SK-N-DZ (cell line): Measurements from ENCODE around the gene SLC2A3. TPM values are rescaled to one million over a fixed set of nuclear protein-coding genes. Genes with fewer than 3 reads are reported as not detected.
"Not testable (repeated sequence)": the region's sequence is repeated elsewhere in the genome, so short reads cannot be mapped to it uniquely, and the experiment has no call there.

Source experiments
- DNase-seq: peaks from one replicate; pipeline ENCODE4 v3.0.0-alpha.2; 2015; ENCODE audit warnings: low spot score
- polyA plus RNA-seq, 2 experiments: library from polyadenylated mRNA; depleted of rRNA; stranded (reverse); fragments of >200 nt; gene quantifications; 2 replicates each; pipeline ENCODE4 v1.2.3, GENCODE V29; 2014

SLC2A3 gene
- polyA plus RNA-seq (2014; cell fraction: cytosol; rRNA removed) = not detected in 2 replicates
- polyA plus RNA-seq (2014; cell fraction: nucleus; rRNA removed) = not detected in 2 replicates

DNA sequence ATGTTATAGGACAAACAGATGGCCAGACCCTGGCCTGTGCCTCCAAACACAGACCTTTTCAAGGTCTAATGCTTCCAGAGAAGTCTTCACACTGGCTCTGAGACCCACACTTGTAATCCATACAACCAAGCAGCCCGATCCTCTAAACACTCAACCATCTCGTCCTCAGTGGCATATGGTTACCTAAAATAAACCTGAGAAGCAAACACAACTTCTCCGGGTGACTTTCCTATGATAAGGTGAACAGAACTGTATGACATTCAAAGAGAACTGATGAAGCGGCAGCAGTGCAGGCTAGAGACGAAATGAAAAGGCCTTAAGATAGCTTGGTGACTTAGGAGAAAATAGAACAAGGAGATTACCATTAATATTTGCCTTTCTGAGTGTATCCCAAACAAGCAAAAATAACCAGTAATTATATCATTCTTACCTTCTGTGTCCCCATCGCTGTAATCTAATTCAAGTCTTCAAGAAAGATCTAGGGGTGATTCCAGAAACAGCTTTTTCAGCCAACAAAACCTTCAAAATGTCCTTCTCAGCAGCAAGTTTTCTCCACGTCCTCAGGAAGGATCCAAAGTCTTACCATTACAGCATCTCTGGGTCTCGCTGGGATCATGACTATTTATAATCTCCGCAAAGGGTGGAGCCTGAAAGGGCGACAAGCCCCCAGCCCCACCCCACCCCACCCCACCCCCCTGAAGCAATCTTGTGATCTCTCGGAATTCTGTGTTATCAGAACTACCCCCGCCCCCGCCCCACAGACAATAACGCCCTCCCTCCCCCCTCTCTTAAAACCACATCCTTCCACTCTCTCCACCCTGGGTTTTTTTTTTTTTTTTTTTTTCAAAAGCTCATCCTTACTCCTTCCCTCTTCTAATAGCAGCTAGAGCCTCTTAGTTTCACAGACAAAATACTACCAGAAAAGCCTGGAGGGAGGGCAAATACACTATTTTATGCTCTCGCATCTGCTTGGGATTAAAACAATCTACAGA is at the start of gene SLC2A3:
TSS of gene SLC2A3 (minus strand) at position 598 of the 992 bp plus-strand sequence. CDS start at position 445, 153 bp downstream.
- DNase-seq = no peak

DNA sequence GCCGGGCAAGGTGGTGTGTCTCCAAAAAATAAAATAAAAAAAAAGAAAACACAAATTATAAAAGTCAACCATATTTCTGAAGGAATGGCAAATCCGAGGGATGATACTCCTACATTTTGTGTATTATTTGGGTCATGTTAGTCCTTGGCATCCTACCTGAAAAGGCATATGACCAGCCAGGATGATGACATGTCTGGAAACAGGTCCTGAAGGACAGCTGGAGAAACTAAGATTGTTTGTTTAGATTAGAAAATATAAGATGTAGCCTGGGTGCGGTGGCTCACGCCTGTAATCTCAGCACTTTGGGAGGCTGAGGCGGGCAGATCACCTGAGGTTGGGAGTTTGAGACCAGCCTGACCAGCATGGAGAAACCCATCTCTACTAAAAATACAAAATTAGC is 48.9 kb upstream of the SLC2A3 start:
- no peak for DNase-seq

DNA sequence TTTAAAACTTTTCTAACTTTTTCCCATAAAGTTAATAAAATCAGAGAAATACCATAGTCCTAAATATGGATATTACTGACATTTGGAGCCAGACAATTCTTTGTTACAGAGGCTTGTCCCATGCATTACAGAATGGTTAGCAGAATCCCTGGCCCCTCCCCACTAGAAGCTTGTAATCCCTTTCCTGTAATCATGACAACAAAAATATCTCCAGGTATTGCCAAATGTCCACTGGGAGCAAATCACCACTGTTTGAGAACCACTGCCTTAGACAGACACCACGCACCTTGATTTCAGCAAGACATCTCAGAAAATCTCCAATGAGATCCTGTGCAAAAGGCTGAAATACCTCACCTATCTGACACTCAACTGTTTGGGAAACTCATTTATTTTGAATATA is 47.5 kb upstream of the SLC2A3 start:
- not testable (repeated sequence) for DNase-seq

DNA sequence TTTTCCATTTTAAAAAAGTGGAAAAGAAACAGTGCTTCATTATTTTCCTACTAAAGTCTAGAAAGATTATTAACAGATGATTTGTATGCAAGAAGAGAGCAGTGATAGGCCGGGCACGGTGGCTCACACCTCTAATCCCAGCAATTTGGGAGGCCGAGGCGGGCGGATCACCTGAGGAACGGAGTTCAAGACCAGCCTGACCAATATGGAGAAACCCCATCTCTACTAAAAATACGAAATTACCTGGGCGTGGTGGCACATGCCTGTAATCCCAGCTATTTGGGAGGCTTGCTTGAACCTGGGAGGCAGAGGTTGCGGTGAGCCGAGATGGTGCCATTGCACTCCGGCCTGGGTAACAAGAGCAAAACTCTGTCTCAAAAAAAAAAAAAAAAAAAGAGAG is 47.0 kb upstream of the SLC2A3 start:
- DNase-seq = not testable (repeated sequence)

DNA sequence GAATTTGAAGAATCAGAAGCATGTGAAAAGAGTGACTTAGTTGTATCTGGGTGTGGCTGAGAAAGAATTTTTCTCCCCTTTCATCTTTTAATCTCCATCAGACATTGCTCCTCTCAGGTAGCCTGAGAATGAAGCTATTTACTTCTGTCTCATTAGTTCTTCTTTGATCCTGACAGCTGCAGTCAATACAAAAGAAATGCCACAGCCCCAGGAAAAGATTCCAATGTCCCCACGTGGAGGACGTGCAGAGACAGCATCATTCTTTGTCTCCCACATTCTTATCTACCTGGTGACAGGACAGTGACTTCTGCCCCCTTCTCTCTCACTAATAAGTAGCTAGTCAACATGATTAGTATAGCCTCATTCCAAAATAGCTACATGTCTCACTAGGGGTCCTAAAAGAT is 46.3 kb upstream of the SLC2A3 start:
- not testable (repeated sequence) for DNase-seq

DNA sequence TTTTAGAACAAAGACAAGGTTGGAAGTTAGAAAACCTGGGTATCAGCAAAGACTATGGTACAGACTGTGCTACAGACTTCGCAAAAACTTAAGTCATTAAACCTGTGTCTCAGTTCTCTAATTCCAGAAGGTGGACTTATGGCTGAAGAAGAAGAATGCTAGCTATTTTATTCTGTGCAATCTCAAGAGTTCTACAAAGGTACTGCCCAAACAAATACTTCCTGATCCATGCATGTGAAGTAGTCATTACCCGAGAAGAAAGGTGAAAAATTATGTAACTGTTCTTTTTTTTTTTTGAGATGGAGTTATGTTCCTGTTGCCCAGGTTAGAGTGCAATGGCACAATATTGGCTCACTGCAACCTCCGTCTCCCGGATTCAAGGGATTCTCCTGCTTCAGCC is 45.5 kb upstream of the SLC2A3 start:
- DNase-seq = no peak

DNA sequence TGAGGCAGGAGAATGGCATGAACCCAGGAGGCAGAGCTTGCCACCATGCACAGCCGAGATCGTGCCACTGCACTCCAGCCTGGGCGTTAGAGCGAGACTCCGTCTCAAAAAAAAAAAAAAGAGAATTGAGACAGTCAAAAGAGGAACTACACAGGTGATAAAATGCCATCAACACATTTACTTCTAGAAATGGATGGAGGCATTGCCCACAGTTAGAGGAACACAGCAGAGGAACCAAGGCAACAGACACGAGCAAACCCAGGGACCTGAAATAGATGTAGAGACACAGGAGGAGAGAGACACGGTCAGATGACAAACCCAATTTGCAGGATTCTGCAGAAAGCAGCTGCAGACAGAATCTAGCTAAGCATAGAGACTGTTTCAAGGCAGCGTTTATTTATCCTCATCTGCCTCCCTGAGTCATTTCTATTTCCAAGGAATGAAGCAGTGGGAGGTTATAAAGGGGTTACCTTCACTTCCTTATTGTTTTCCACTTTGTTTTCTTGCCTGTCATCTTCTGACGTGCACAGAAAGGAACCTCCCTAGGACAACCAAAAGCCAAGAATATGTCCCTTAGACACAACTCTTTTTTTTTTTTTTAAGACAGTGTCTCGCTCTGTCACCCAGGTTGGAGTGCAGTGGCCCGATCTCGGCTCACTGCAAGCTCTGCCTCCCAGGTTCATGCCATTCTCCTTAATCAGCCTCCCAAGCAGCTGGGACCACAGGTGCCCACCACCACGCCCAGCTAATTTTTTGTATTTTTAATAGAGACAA is 41.6 kb upstream of the SLC2A3 start:
- DNase-seq = not testable (repeated sequence)

DNA sequence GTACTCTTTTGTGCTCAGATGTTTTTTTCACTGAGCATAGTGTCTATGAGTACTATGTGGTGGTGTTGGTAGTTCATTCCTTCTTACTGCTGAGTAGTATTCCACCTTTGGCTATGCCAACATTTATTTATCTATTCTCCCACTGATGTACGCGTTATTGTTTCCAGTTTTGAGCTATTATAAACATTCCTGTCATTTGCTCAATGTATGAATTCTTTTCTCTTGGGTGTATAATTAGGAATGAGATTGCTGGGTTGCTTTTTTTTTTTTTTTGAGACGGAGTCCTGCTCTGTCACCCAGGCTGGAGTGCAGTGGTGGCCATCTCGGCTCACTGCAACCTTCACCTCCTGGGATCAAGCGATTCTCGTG is 37.5 kb upstream of the SLC2A3 start:
- no peak for DNase-seq

DNA sequence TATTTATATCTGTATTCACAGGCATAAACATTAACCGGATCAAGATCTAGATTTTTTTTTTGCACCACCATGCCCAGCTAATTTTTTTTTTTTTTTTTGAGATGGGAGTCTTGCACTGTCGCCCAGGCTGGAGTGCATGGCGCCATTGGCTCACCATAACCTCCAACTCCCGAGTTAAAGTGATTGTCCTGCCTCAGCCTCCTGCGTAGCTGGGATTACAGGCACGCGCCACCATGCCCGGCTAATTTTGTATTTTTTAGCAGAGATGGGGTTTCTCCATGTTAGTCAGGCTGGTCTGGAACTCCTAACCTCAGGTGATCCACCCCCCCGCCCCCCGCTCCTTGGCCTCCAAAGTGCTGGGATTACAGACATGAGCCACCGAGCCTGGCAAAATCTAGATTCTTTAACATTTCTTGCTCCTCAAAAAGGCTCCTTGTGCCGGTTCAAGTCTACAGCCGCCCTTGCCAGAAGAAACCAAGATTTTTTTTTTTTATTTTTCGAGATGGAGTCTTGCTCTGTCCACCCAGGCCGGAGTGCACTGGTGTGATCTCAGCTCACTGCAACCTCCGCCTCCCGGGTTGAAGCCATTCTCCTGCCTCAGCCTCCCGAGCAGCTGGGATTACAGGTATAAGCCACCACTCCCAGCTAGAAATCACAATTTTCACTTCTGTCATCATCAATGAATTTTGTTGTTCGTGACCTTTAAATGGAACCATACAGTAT is 36.9 kb upstream of the SLC2A3 start:
- DNase-seq = no peak

DNA sequence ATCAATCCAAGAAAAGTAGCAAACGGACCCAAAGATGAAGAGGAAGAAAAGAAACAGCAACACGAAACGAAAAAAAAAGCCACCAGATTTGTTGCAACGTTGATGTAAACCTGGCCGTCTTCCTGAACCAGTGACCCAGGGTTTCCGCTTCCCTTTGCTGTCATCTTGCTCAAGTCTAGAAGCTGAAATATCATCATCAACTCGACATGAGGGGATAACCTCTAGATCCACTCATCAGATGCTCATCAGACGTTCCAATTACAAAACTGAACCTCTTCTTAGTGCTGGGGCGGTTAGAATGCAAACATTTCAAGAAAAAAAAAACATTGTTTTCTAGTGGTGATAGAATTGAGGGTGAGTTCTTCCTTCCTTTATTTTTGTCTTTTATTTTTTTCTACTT is 36.3 kb upstream of the SLC2A3 start:
- DNase-seq = not testable (repeated sequence)

DNA sequence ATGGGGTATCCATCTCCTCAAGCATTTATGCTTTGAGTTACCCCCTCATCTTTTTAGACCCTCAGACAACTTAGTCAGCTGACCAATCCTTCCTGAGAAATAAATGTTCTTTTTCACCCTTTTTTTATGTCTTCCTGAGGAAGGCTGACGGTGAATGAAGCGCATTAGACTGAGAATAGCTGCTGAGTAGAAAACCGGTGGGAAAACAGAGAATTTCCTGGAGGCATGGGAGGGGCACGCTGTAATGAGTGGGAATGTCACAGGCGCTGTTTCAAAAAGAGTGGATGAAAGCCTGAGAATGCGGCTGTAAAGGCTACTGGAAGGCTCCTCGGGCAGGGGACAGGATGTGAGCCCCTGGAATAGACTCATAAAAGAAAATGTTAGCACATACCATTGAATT is 35.8 kb upstream of the SLC2A3 start:
- not testable (repeated sequence) for DNase-seq

DNA sequence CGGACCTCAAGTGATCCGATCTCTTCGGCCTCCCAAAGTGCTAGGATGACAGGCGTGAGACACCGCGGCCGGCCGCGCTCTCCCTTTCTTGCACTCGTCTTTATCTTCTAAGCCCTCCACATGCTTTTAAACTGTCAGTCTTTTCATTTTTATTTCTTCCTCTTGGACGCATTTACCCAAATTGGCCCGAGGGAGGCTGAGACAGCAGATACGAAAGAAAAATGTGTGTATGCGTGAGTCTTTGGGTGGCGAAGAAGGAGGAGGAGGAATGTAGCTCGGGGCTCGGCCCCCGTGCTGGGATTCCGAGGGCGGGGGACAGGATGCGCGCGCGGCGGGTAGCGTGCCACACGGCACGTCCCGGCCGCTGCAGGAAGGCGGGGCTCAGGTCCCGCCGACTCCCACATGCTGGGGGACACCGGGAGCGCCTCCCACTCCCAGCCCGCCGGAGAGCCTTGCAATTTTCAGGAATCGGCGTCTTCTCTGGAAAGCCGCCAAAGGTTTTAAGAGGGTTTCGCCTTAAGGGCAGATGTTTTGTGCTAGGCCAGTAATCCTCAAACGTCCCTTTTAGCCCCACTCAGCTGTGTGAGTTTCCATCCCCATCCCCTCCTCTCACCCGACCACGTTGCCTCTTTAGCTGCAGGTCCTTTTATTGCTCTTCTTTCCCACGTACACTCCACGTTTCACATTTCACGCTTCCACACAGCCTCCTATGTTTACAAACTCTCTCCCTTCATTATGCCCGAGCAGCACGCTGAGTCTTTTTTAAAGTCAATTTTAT is 34.7 kb upstream of the SLC2A3 start:
- DNase-seq = peak; percentile 48

DNA sequence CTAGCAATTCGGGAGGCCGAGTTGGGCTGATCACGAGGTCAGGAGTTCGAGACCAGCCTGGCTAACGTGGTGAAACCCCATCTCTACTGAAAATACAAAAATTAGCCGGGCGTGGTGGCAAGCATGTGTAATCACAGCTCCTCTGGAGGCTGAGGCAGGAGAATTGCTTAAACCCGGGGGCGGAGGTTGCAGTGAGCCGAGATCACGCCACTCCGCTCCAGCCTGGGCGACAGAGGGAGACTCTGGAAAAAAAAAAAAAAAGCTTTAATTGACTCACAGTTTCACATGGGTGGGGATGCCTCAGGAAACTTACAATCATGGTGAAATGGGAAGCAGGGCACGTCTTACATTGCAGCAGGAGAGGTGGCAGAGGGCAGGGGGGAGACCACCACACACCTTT is 30.6 kb upstream of the SLC2A3 start:
- no peak for DNase-seq

DNA sequence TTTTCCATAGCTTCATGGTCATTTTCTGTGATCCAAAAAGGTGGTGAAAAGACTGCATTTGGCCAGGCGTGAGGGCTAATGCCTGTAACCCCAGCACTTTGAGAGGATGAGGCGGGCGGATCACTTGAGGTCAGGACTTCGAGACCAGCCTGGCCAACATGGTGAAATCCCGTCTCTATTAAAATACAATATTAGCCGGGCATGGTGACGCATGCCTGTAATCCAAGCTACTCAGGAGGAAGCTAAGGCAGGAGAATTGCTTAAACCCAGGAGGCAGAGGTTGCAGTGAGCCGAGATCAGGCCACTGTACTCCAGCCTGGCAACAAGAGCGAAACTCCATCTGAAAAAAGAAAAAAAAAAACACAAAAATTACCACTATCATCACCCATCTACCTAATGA is 28.7 kb upstream of the SLC2A3 start:
- DNase-seq = not testable (repeated sequence)

DNA sequence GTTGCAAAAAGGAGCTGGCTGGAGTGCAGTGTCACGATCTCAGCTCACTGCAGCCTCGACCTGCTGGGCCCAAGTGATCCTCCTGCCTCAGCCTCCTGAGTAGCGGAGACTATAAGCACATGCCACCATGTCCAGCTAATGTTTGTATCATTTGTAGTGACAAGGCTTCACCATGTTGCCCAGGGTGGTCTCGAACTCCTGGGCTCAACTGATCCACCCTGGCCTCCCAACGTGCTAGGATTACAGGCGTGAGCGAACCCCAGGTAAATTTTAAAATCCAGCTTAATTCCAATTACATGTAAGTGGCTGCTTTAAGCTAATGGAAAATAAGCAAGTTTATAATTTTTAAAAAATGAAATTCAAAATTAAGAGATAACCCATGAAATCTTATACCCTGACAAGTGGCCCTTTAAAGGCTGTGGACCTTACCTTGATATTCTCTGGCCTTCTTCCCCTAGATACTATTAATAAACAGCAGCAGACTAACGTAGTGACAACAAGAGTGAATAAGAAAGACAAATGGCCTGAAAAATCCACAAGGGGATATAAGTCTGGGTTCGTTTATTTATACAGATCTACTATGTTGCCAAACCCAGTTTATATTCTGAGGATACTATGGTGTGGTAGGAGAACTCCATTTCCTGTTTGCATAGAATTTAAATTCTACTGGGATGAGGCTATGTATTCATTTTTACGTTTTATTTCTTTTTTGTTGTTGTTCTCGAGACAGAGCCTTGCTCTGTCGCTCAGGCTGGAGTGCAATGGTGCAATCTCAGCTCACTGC is 25.6 kb upstream of the SLC2A3 start:
- DNase-seq = no peak

DNA sequence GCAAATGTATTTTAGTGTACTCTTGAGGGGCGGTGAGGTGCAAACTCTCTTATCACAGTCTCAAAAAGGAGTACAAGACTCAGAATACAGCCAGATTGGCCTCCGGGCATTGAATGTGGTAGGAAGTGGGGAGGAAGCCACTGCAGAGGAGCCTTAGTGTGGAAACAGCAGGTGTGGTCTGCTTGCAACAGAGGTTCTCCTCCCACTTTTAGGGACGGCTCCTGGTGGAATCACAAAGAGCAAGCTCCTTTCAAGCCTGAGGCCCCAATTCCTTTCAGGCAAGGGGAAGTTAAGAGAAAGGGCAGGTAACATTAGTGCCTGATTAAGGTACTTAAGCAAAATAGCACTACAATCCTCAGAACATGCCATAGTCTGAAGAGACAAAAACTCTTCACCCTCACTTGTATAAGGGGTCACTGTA is 23.7 kb upstream of the SLC2A3 start:
- DNase-seq = no peak

DNA sequence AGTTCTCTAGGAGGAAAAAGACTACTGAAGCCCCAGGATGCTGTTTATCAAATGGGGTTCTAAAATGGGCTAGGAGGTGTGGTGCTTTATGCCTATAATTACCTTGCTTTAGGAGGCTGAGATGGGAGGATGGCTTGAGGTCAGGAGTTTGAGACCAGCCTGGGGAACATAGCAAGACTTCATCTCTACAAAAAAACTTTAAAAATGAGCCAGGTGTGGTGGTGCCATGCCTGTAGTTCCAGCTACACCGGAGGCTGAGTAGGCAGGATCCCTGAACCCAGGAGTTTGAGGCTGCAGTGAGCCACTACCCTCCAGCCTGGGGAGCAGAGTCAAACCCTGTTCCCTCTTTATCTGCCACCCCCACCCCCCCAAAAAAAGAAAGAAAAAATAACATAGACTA is 23.3 kb upstream of the SLC2A3 start:
- no peak for DNase-seq

DNA sequence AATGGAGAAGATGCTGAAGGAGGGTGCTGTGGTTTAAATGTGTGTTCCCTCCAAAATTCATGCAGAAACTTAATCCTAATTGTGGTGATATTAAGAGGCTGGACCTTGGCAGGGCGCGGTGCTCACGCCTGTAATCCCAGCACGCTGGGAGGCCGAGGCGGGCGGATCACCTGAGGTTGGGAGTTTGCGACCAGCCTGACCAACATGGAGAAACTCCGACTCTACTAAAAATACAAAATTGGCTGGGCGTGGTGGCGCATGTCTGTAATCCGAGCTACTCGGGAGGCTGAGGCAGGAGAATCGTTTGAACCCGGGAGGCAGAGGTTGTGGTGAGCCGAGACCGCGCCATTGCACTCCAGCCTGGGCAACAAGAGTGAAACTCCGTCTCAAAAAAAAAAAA is 18.9 kb upstream of the SLC2A3 start:
- DNase-seq = not testable (repeated sequence)

DNA sequence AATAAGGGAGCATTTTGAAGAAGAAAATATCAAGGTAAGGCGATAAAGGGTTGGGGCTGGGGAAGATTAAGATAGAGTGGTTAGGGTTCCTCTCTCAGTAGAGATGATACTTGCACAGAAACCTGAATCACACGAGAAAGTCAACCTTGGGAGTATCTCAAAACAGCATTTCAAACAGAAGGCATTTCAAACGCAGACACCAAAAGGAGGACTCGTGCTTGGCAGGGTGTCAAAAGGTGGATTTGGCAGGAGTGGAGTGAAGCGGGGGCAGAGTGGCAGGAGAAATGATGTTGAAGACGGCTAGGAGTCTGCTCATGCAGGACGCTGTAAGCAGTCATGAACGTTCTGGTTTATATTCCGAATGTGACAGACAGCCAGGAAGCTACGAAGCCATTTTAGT is 18.4 kb upstream of the SLC2A3 start:
- DNase-seq = not testable (repeated sequence)

DNA sequence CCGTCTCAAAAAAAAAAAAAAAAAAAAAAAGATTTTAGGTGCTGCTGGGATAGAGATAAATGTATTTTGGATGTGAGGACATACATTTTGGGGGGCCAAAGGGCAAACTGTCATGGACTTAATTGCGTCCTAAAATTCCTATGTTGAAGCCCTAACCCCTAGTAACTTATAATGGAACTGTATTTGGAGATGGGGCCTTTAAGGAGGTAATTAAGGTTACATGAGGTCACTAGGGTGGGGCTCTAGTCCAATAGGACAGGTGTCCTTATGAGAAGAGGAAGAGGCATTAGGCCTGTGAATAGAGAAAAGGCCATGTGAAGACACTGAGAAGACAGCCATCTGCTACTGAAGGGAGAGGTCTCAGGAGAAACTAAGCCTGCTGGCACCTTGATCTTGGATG is 17.9 kb upstream of the SLC2A3 start:
- not testable (repeated sequence) for DNase-seq
